ENCODE measurements around the gene TTC9C.
A peak's percentile ranks its signal among the peaks of the same experiment; 100 is the strongest.
"Not testable (repeated sequence)": the region's sequence is repeated elsewhere in the genome, so short reads cannot be mapped to it uniquely, and the experiment has no call there.

TTC9C gene

GRCh38 chr11:62710001-62710345 is 18.3 kb upstream of the TTC9C start:
- DNase-seq: no peak

GRCh38 chr11:62712276-62712812 is 15.9 kb upstream of the TTC9C start:
- no peak for DNase-seq

GRCh38 chr11:62712861-62713260 is 15.4 kb upstream of the TTC9C start:
- DNase-seq: no peak

- DNase-seq: no peak
Measured at GRCh38 chr11:62713343-62713742, 14.9 kb upstream of the TTC9C start.

- no peak for DNase-seq
Measured at GRCh38 chr11:62715150-62716130, 12.8 kb upstream of the TTC9C start.

GRCh38 chr11:62716206-62716605 is 12.1 kb upstream of the TTC9C start:
- no peak for DNase-seq

GRCh38 chr11:62716816-62717215 is 11.5 kb upstream of the TTC9C start:
- no peak for DNase-seq

- DNase-seq: no peak
Measured at GRCh38 chr11:62719302-62719978, 8.8 kb upstream of the TTC9C start.

- DNase-seq: no peak
Measured at GRCh38 chr11:62721994-62722393, 6.3 kb upstream of the TTC9C start.

- no peak for DNase-seq
Measured at GRCh38 chr11:62724171-62724570, 4.1 kb upstream of the TTC9C start.

- DNase-seq: no peak
Measured at GRCh38 chr11:62725646-62726045, 2.6 kb upstream of the TTC9C start.

- no peak for DNase-seq
Measured at GRCh38 chr11:62726156-62726914, 2.0 kb upstream of the TTC9C start.

GRCh38 chr11:62726915-62727164 is 1.4 kb upstream of the TTC9C start:
- DNase-seq: no peak

- DNase-seq: peak; percentile 98
Measured at GRCh38 chr11:62727165-62727871, 968 bp upstream of the TTC9C start, which contains the start of gene HNRNPUL2. TSS of gene HNRNPUL2 (minus strand) at chr11:62727457. CDS start at chr11:62727156, 301 bp downstream.

GRCh38 chr11:62727872-62728170 is 465 bp upstream of the TTC9C start:
- DNase-seq: peak; percentile 82

- DNase-seq: not testable (repeated sequence)
Measured at GRCh38 chr11:62730076-62730475, 1.8 kb downstream of the TTC9C start.

- DNase-seq: no peak
Measured at GRCh38 chr11:62732830-62733229, 4.5 kb downstream of the TTC9C start.

GRCh38 chr11:62737196-62737595 is 8.9 kb downstream of the TTC9C start:
- DNase-seq: no peak

- DNase-seq: no peak
Measured at GRCh38 chr11:62747475-62748160, 19.3 kb downstream of the TTC9C start.

GRCh38 chr11:62749931-62750330 is 21.6 kb downstream of the TTC9C start:
- not testable (repeated sequence) for DNase-seq

- no peak for DNase-seq
Measured at GRCh38 chr11:62752177-62752785, 24.0 kb downstream of the TTC9C start.
